Prostate gland (tissue), 2 donors: ENCODE data around the gene NISCH. TPM values are rescaled to one million over a fixed set of nuclear protein-coding genes. Genes with fewer than 3 reads are reported as not detected.

Source experiments
- DNase-seq: peaks from one replicate; pipeline ENCODE4 v3.0.0-alpha.2; 2019; ENCODE audit warnings: low spot score
- H3K27ac ChIP-seq, 2 donors: fragments of 200-600 bp; sonication (generic); 2 replicates each; pipeline ENCODE4 v1.5.1; 2017 to 2019
- H3K27me3 ChIP-seq: fragments of 200-600 bp; sonication (generic); replicated peaks from 2 replicates; pipeline ENCODE4 v1.5.1; 2019; ENCODE audit not compliant: insufficient read depth
- H3K36me3 ChIP-seq, 2 donors: fragments of 200-600 bp; sonication (generic); 1 replicate in 1 of 2; 2 replicates in 1 of 2; pipeline versions ENCODE4 v1.5.1 to v1.8.1; 2017 to 2019
- H3K4me1 ChIP-seq: fragments of 200-600 bp; sonication (generic); replicated peaks from 2 replicates; pipeline ENCODE4 v1.5.1; 2019
- H3K4me3 ChIP-seq, 2 donors: fragments of 200-600 bp; sonication (generic); 2 replicates each; pipeline ENCODE4 v1.5.1; 2017 to 2019
- H3K9me3 ChIP-seq: fragments of 200-600 bp; sonication (generic); 2 replicates; pipeline ENCODE4 v1.5.1; 2017
- POLR2A ChIP-seq: fragments of 450-650 bp; IDR thresholded peaks from one replicate; pipeline ENCODE4 v1.6.1; 2016; ENCODE audit warnings: antibody characterized with exemption, mild to moderate bottlenecking
- POLR2AphosphoS5 ChIP-seq: sonication (generic); formaldehyde crosslinking; IDR thresholded peaks from one replicate; pipeline ENCODE4 v1.6.1; 2017; ENCODE audit warnings: antibody characterized with exemption
- WGBS: methylation state at CpG from one replicate; pipeline ENCODE4 v1.1.5; 2018; 5-methylcytosine and 5-hydroxymethylcytosine counted together
- intact Hi-C: fragments of 100-400 bp; cut with DNase I; formaldehyde crosslinking; loops from one replicate; pipeline ENCODE4 v1.14.2; 2022
- total RNA-seq, 2 donors: library from RNA; depleted of rRNA; stranded (reverse); fragments of >200 nt; gene quantifications; one replicate each; pipeline ENCODE4 v1.1.0, GENCODE V29; 2016
- TF ChIP-seq, protein P1 (sequence below), 4 experiments: fragments of 200-600 bp in 2 of 4; fragments of 450-650 bp in 2 of 4; sonication (generic) in 2 of 4; IDR thresholded peaks; 1 replicate in 3 of 4; 2 replicates in 1 of 4; pipeline ENCODE4 v1.5.1; 2016 to 2019; ENCODE audit warnings: antibody characterized with exemption in 4 of 4, mild to moderate bottlenecking in 2 of 4, moderate library complexity in 2 of 4

Gene NISCH
- total RNA-seq, 2 donors from 2014 or later, result 107 to 277 TPM

DNA sequence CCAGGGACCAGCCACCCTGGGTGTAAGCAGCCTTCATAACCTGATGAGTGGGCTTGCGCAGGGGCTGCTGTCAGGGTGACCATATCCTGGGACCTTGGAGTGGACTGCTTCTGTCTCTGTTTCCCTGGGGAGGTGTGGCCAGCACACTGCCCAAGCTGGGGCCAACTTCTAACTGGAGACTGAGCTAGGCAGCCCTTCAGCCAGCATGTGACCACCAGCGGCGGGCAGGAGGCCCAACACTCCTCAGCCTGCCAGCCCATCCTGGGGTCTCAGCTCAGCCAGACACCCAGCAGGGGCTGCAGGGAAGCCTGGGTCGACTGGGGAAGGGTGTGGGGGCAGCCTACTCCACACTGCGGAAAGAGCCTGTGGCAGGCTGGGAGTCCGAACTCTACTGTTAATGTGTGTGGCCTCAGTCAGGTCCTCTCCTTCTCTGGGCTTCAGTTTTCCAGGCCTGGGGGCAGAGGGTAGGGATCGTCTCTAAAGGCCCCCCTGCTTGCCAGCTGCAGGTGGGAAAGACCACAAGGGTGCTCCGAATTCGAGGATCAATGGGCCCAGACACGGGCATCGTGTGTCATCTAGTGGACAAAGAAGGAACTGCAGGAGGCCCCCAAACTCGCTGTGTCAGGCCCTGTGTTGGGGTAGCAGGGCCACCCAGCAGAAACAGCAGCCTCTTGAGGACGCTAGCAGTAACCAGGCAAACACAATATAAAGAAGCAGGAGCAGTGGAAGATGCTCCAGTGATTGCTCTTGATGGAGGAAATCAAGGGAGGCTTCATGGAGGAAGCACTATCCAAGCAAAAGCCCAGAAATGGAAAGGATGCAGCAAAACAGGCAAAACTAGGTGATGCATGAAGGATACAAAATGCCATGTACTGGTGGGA is 8.5 kb upstream of the NISCH start:
- TF ChIP-seq POLR2AphosphoS5 (no peak), POLR2A (no peak)
- TF ChIP-seq, protein P1, sequence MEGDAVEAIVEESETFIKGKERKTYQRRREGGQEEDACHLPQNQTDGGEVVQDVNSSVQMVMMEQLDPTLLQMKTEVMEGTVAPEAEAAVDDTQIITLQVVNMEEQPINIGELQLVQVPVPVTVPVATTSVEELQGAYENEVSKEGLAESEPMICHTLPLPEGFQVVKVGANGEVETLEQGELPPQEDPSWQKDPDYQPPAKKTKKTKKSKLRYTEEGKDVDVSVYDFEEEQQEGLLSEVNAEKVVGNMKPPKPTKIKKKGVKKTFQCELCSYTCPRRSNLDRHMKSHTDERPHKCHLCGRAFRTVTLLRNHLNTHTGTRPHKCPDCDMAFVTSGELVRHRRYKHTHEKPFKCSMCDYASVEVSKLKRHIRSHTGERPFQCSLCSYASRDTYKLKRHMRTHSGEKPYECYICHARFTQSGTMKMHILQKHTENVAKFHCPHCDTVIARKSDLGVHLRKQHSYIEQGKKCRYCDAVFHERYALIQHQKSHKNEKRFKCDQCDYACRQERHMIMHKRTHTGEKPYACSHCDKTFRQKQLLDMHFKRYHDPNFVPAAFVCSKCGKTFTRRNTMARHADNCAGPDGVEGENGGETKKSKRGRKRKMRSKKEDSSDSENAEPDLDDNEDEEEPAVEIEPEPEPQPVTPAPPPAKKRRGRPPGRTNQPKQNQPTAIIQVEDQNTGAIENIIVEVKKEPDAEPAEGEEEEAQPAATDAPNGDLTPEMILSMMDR (IDR thresholded peaks at IDR 0.05), result peak; percentile 97 to 100 (median 98)
- 42% methylated on average over 12 of the region's 13 CpGs for WGBS
- H3K27me3 ChIP-seq, result no peaks in the 10 kb centered on the region
- no peaks in the 10 kb centered on the region for H3K36me3 ChIP-seq
- H3K4me3 ChIP-seq, result no peak overlapping the region
- peak; percentile 39 for DNase-seq
- no peaks in the 10 kb centered on the region for H3K4me1 ChIP-seq
- intact Hi-C loops, result loop anchor here (2.0 kb wide), 1 partner anchor 18 kb away; no protein-coding TSS in a partner anchor
- no peaks in the 10 kb centered on the region for H3K9me3 ChIP-seq
- H3K27ac ChIP-seq, result no peak overlapping the region

DNA sequence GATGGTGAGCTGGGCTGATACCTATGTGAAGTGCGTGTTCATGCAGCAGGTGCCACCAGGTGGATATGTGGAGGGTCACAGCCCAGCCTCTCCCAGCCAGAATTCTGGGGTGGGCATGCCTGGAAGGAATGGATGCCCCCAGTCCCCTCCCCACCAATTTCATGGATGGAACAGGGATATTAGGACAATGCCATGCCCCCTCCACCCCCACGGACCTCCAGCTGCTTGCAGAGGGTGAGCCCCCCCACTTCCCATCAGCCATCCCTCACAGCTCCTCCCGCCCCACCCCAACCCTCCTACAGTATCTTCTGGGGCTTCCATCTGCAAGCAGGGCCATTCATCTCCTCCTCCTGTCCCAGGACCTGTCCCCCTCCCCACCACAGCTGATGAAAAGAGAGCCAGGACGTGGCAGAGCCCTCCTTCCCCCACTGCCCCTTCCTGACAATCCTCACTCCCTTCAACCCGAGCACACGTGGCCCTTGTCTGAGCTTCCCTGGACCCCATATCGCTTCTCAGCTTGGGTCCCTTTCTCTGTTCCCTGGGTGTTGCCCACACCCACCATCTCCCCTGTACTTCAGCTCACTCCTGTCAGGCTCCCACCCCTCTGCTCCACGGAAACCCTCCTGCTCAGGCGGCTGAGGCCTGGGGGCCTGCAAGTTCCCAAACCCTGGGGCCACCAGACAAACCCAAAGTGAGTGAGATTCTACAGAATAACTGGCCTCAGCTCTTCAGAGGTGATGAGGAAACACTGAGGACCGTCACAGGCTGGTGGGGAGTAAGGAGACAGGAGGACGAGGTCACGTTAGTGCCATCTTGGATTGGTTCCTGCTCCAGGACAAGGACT is 7.7 kb upstream of the NISCH start:
- DNase-seq, result no peak
- intact Hi-C loops, result loop anchor here (2.0 kb wide), 1 partner anchor 19 kb away; no protein-coding TSS in a partner anchor

DNA sequence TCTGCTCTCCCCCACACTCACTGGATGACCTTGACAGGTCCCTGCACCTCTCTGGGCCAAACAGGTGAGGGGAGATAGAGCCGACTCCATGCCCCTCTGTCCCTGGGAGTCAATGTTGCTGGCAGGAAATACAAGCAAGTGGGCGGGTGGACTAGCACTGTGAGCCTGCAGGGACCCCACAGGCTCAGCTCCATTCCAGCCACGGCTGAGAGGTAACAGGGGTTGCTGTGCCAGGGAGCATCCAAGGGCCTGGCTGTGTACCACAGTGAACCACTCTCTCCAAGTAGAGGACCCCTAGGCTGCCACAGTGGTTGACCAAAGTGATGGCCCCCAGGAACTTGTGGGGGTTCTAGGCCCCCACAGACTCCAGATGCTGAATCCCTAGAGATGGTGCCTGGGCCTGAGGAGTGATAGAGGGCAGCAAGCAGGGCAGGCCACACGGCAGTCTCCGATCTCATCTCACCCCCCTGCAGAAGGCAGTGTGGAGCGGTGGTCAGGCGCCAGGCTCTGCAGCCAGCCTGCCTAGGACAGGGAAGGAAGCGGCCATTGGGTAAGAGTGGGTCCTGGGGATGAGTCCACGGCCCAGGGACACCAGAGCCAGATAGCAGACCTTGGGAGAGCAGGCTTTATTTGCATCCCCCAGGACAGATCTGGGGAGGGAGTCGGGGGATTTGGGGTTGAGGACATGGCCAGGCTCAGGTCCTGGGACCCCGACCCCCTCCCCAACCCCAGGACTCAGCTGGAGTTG is 4.7 kb upstream of the NISCH start:
- DNase-seq, result no peak
- TF ChIP-seq POLR2A (no peak), POLR2AphosphoS5 (no peak)
- TF ChIP-seq, protein P1 (IDR thresholded peaks at IDR 0.05), result no peak
- Histone ChIP-seq H3K4me1 (no peaks in the 10 kb centered on the region), H3K36me3 (no peaks in the 10 kb centered on the region), H3K9me3 (no peaks in the 10 kb centered on the region), H3K27ac (no peak overlapping the region), H3K4me3 (no peak overlapping the region), H3K27me3 (no peaks in the 10 kb centered on the region)
- WGBS, result 87% methylated on average over 11 of the region's 11 CpGs
- intact Hi-C loops, result no loop called here

More for the DNA sequence above, 7.7 kb upstream of the NISCH start:
- H3K36me3 ChIP-seq, result no peaks in the 10 kb centered on the region
- TF ChIP-seq, protein P1 (IDR thresholded peaks at IDR 0.05), result no peak
- TF ChIP-seq POLR2A, result no peak
- H3K4me3 ChIP-seq, result no peak overlapping the region
- H3K27ac ChIP-seq, result no peak overlapping the region
- no peaks in the 10 kb centered on the region for H3K27me3 ChIP-seq
- H3K4me1 ChIP-seq, result no peaks in the 10 kb centered on the region
- WGBS, result 71% methylated on average over 12 of the region's 12 CpGs
- no peaks in the 10 kb centered on the region for H3K9me3 ChIP-seq

DNA sequence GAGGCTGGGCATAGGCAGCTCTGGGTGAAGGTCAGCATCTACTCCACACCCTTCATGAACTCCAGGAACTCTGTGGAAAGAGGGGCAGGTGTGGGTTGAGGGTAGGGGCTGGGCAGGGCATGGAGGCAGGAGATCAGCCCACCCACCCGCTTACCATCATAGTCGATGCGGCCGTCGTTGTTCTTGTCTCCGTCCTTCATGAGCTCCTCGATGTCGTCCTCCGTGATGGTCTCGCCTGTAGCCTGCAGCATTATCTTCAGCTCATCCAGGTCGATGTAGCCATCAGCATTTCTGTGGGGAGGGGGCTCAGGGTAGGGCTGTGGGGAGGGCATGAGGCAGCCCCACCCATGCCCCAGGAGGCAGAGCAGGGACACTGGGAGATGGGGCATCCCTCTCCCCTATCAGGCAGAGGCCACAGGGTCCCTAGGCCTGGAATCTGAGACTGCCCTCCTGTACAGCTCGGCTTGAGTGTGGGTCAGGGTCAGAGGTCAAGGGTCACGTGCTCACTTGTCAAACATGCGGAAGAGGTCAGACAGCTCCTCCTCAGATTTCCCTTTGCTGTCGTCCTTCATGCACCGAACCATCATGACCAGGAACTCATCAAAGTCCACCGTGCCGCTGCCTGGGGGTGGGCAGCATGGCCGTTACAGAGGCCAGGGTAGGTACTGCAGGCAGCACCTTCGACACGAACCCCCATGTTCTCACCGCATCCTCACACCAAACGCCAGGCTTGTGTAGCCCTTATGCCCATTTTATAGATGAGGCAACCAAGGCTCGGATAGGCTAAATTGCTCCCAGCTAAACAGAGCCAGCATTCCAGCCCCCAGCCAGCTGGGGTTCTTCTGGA is 3.9 kb upstream of the NISCH start:
- no peaks in the 10 kb centered on the region for H3K27me3 ChIP-seq
- DNase-seq, result no peak
- intact Hi-C loops, result no loop called here
- 87% methylated on average over 24 of the region's 24 CpGs for WGBS
- H3K4me1 ChIP-seq, result no peaks in the 10 kb centered on the region
- H3K4me3 ChIP-seq, result no peak overlapping the region
- TF ChIP-seq POLR2A (no peak), POLR2AphosphoS5 (no peak)
- TF ChIP-seq, protein P1 (IDR thresholded peaks at IDR 0.05), result no peak
- H3K9me3 ChIP-seq, result no peaks in the 10 kb centered on the region
- no peak overlapping the region for H3K27ac ChIP-seq
- H3K36me3 ChIP-seq, result no peaks in the 10 kb centered on the region
